SU-DHL-6 (cell line): ENCODE measurements around the gene ABCF2.

Experiments used
- H2AFZ ChIP-seq: fragments of 200-600 bp; sonication (generic); 2 replicates; pipeline ENCODE4 v1.6.1; 2014; ENCODE audit warnings: low read depth, mild to moderate bottlenecking, moderate library complexity, mixed read lengths, antibody characterized with exemption, low read length; ENCODE audit not compliant: severe bottlenecking
- H3F3A ChIP-seq: fragments of 200-600 bp; shearing (Covaris generic); 2 replicates; pipeline ENCODE4 v1.6.0; 2016; ENCODE audit warnings: antibody characterized with exemption, mild to moderate bottlenecking; ENCODE audit not compliant: insufficient read depth
- H3K27ac ChIP-seq: fragments of 200-600 bp; sonication (generic); 2 replicates; pipeline ENCODE4 v1.5.1; 2016; ENCODE audit warnings: low read depth, mild to moderate bottlenecking, low read length, moderate library complexity, mixed read lengths
- H3K27me3 ChIP-seq: fragments of 200-600 bp; sonication (generic), shearing (Covaris generic); 2 replicates; pipeline ENCODE4 v1.6.0; 2014; ENCODE audit warnings: mild to moderate bottlenecking, low read length
- H3K36me3 ChIP-seq: fragments of 200-600 bp; sonication (generic); 2 replicates; pipeline ENCODE4 v1.6.1; 2014; ENCODE audit warnings: mild to moderate bottlenecking, low read length, mixed read lengths
- H3K4me2 ChIP-seq: fragments of 300-600, 200-600 bp; shearing (Covaris generic), sonication (generic); 2 replicates; pipeline ENCODE4 v1.6.0; 2014; ENCODE audit warnings: low read length, low read depth, mild to moderate bottlenecking; ENCODE audit not compliant: poor library complexity, severe bottlenecking
- H3K4me3 ChIP-seq: fragments of 200-600 bp; sonication (generic); 2 replicates; pipeline ENCODE4 v1.5.1; 2014; ENCODE audit warnings: antibody characterized with exemption, low read length, mild to moderate bottlenecking, mixed read lengths; ENCODE audit not compliant: insufficient read depth, poor library complexity, severe bottlenecking
- H3K79me2 ChIP-seq: fragments of 200-600 bp; sonication (generic); 2 replicates; pipeline ENCODE4 v1.6.1; 2014; ENCODE audit warnings: mild to moderate bottlenecking, low read length, moderate library complexity; ENCODE audit not compliant: insufficient read depth
- H3K9ac ChIP-seq: fragments of 200-600 bp; sonication (generic); 2 replicates; pipeline ENCODE4 v1.7.0; 2014; ENCODE audit warnings: mild to moderate bottlenecking, low read length
- H3K9me2 ChIP-seq: fragments of 200-600 bp; sonication (generic); replicated peaks from 2 replicates; pipeline ENCODE4 v1.6.1; 2014; ENCODE audit warnings: low read length; ENCODE audit not compliant: insufficient read depth
- H3K9me3 ChIP-seq: fragments of 200-600 bp; sonication (generic); 2 replicates; pipeline ENCODE4 v1.6.1; 2014; ENCODE audit warnings: low read length, mixed read lengths; ENCODE audit not compliant: insufficient read depth
- H4K20me1 ChIP-seq: fragments of 200-600 bp; sonication (generic); 2 replicates; pipeline ENCODE4 v1.6.1; 2014; ENCODE audit warnings: low read depth, mild to moderate bottlenecking, antibody characterized with exemption, low read length, moderate library complexity, mixed read lengths
- EZH2phosphoT487 ChIP-seq: fragments of 200-600 bp; sonication (generic), shearing (Covaris generic); conservative IDR thresholded peaks from 2 replicates; pipeline ENCODE4 v1.6.1; 2018; ENCODE audit warnings: mild to moderate bottlenecking, antibody characterized with exemption, low read length, moderate library complexity, mixed read lengths
- TF ChIP-seq, protein P1 (sequence below): fragments of 200-600 bp; sonication (generic); IDR thresholded peaks from one replicate; pipeline ENCODE4 v1.5.1; 2017; ENCODE audit warnings: antibody characterized with exemption, mild to moderate bottlenecking, low read length, moderate library complexity; ENCODE audit not compliant: insufficient read depth, poor library complexity, severe bottlenecking

ABCF2 gene

DNA sequence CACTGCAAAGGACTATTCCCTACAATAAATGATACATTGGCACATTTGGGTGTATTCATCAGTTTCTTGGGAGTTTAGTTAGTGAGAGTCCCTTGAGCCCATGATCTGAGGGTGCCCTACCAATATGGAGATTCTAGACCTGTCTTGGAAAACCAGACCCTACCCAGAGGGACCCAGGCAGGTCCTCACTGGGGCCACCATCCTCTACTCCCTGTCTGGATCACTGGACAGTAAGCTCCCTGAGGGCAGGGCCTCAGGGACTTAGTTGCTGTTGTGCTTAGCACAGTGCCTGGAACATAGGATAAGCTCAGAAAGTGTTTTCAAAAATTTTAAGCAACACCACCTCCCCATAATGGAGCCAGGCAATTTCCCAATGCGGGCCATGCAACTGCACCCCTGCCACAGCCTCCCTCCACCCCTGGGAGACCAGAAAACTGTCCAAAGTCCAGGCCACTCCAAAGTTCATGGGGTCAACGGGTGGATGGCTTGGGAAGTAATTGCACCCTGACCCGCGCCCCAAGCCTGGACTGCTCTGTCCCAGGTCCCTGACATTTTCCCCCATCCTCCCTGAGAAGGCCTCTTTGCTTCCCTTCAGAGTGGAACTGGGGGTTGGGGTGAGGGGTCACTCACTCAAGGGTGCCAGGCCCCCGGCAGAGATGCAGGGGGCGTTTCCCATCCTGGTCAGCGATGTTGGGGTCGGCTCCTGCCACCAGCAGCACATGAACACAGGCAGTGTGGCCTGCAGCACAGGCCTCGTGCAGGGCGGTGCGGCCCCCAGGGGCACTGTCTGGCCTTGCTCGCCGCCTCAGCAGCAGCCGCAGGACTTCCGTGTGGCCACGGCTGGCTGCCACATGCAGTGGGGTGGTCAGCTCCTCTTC is 41.0 kb downstream of the ABCF2 start:
- Histone ChIP-seq H3K4me3 (no peak overlapping the region), H3K9ac (no peak overlapping the region), H3F3A (no peaks in the 10 kb centered on the region), H3K9me3 (no peaks in the 10 kb centered on the region), H3K27ac (no peak overlapping the region), H3K4me2 (no peak overlapping the region), H3K9me2 (no peaks in the 10 kb centered on the region), H3K27me3 (no peaks in the 10 kb centered on the region), H3K36me3 (no peaks in the 10 kb centered on the region), H3K79me2 (no peaks in the 10 kb centered on the region), H2AFZ (no peak overlapping the region), H4K20me1 (no peaks in the 10 kb centered on the region)
- TF ChIP-seq, protein P1, sequence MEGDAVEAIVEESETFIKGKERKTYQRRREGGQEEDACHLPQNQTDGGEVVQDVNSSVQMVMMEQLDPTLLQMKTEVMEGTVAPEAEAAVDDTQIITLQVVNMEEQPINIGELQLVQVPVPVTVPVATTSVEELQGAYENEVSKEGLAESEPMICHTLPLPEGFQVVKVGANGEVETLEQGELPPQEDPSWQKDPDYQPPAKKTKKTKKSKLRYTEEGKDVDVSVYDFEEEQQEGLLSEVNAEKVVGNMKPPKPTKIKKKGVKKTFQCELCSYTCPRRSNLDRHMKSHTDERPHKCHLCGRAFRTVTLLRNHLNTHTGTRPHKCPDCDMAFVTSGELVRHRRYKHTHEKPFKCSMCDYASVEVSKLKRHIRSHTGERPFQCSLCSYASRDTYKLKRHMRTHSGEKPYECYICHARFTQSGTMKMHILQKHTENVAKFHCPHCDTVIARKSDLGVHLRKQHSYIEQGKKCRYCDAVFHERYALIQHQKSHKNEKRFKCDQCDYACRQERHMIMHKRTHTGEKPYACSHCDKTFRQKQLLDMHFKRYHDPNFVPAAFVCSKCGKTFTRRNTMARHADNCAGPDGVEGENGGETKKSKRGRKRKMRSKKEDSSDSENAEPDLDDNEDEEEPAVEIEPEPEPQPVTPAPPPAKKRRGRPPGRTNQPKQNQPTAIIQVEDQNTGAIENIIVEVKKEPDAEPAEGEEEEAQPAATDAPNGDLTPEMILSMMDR = no peak
- TF ChIP-seq EZH2phosphoT487 = no peak

DNA sequence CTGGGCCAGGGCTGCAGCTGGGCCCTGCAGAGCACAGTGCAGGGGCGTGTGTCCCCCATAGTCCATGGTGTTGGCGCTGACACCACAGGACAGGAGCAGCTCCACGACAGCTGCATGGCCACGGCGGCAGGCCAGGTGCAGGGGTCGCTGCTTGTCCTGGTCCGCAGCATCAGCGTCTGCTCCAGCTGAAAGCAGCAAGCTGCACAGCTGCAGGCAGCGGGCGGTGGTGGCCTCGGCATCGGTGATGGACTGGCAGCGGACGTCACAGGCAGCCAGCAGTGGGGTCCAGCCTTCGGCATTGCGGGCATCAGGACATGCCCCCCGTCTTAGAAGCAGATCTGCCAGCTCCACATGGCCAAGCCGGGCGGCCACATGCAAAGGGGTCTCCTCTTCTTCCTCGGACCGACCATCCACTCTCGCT is 46.0 kb downstream of the ABCF2 start:
- Histone ChIP-seq H2AFZ (no peak overlapping the region), H3K9ac (no peak overlapping the region), H3K27ac (no peak overlapping the region), H3K79me2 (no peaks in the 10 kb centered on the region), H3K9me3 (no peaks in the 10 kb centered on the region), H4K20me1 (no peaks in the 10 kb centered on the region), H3K36me3 (no peaks in the 10 kb centered on the region), H3F3A (no peaks in the 10 kb centered on the region), H3K27me3 (no peaks in the 10 kb centered on the region), H3K4me3 (no peak overlapping the region), H3K9me2 (no peaks in the 10 kb centered on the region), H3K4me2 (no peak overlapping the region)
- TF ChIP-seq, protein P1 = no peak
- TF ChIP-seq EZH2phosphoT487 = no peak

DNA sequence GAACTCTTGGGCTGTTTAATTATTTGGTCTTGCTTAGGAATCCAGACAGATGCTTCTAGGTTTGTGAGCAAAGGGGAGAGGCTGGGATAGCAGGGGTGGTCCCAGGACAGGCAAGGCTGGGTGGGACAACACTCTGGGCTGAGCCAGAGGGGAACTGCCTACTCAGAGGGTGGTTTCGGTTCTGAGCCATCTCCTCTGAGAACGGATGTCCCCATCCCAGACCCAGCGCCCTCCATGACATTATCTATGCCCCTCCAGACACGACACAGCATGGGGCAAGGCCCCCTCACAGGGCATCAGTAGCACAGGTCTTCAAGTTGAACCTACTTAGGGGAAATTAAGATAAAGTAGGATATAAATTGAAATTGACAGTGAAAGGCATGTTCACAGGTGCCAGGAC is 47.1 kb downstream of the ABCF2 start:
- H3K79me2 ChIP-seq = no peaks in the 10 kb centered on the region
- no peak overlapping the region for H3K9ac ChIP-seq
- H4K20me1 ChIP-seq = no peaks in the 10 kb centered on the region
- TF ChIP-seq, protein P1 = no peak
- no peak for TF ChIP-seq EZH2phosphoT487
- H3K27ac ChIP-seq = no peak overlapping the region
- H3K27me3 ChIP-seq = no peaks in the 10 kb centered on the region
- H3K9me3 ChIP-seq = no peaks in the 10 kb centered on the region
- no peak overlapping the region for H3K4me2 ChIP-seq
- H3K9me2 ChIP-seq = no peaks in the 10 kb centered on the region
- no peaks in the 10 kb centered on the region for H3F3A ChIP-seq
- no peak overlapping the region for H3K4me3 ChIP-seq
- no peaks in the 10 kb centered on the region for H3K36me3 ChIP-seq
- no peak overlapping the region for H2AFZ ChIP-seq
